Measurements from ENCODE around the gene RASIP1. TPM values are rescaled to one million over a fixed set of nuclear protein-coding genes. Genes with fewer than 3 reads are reported as not detected.

The RASIP1 gene
- total RNA-seq, 4 donors from 2014 or later, result 11.3 to 60.8 (median 32.4) TPM

GRCh38 chr19:48674216-48674809 is 66.1 kb downstream of the RASIP1 start:
- DNase-seq (ENCODE audit: low spot score) (no peak), ATAC-seq (ENCODE audit: low FRiP score) (no peak)
- TF ChIP-seq, protein P1, sequence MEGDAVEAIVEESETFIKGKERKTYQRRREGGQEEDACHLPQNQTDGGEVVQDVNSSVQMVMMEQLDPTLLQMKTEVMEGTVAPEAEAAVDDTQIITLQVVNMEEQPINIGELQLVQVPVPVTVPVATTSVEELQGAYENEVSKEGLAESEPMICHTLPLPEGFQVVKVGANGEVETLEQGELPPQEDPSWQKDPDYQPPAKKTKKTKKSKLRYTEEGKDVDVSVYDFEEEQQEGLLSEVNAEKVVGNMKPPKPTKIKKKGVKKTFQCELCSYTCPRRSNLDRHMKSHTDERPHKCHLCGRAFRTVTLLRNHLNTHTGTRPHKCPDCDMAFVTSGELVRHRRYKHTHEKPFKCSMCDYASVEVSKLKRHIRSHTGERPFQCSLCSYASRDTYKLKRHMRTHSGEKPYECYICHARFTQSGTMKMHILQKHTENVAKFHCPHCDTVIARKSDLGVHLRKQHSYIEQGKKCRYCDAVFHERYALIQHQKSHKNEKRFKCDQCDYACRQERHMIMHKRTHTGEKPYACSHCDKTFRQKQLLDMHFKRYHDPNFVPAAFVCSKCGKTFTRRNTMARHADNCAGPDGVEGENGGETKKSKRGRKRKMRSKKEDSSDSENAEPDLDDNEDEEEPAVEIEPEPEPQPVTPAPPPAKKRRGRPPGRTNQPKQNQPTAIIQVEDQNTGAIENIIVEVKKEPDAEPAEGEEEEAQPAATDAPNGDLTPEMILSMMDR (IDR thresholded peaks at IDR 0.05), result no peak

- ATAC-seq (ENCODE audit: low FRiP score), result no peak
- no peak for DNase-seq (ENCODE audit: low spot score)
- TF ChIP-seq, protein P1 (IDR thresholded peaks at IDR 0.05), result no peak
These were observed 66.8 kb downstream of the RASIP1 start for GRCh38 chr19:48673436-48674100.

- ATAC-seq (ENCODE audit: low FRiP score), result no peak
These were observed 67.4 kb downstream of the RASIP1 start, which contains the start of gene NTN5 for GRCh38 chr19:48672994-48673393. NTN5 (minus strand) TSS chr19:48673017; CDS start chr19:48670986, 2,031 bp downstream.

DNA sequence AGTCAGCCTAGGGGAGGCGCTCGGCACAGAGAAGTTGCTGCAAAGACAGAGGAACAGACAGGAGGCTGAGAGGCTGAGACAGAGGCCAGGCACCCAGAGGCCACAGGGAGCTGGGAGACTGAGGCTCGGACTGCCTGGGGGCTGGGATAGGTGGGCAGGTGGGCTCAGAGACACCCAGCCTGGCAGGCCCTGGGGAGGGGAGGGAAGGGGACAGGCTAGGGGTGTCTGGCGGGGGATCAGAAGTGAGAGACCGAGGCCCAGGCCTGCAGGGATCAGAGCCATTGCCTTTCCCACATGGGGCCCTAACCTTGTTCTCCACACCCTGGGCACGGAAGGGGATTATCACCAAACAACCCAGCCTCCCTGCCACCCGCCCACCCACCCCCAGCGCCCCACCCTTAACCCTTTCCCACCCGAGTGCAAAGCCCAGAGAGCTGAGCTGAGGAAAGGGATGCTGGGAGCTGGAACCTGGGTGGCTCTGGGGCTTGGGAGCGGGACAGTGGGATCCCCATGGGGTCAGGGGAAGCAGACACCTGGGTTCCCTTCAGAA is 68.9 kb downstream of the RASIP1 start:
- TF ChIP-seq, protein P1 (IDR thresholded peaks at IDR 0.05), result no peak
- DNase-seq (ENCODE audit: low spot score), result no peak
- no peak for ATAC-seq (ENCODE audit: low FRiP score)

More at GRCh38 chr19:48672994-48673393, 67.4 kb downstream of the RASIP1 start, which contains the start of gene NTN5:
- TF ChIP-seq, protein P1 (IDR thresholded peaks at IDR 0.05), result no peak
- no peak for DNase-seq (ENCODE audit: low spot score)

DNA sequence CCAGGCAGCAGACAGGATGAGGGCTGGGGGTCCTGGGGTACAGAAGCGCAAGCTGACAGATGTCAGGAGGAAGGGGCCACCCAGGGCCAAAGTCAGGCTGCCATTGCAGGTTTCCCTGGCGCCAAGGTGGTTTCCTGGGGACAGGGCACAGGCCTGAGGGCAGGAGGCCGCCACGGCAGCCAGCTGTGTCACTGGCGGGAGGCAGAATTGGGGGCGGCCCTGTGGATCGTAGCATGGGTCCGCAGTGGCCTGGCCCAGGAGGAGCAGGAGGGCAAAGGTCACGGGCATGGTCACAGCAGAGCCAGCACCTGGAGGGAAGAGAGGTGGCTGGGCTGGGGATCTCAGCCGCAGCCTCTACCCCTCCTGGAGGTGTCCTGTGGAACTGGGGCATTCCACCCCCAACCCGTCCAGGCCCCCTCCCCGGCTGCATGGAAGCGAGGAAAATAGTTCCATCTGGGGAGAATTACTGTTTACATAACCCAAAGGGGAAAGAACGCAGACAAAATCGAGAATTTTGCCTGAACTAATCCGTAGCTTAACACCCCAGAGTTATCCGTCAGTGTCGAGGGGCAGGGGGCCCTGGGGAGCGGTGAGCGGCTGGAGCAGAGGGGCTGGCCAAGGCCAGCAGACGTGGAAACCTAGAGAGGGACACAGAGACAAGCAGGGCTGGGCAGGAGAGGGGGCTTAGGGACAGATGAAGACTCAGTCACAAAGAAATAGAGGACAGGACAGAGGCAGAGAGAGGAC is 69.5 kb downstream of the RASIP1 start:
- no peak for DNase-seq (ENCODE audit: low spot score)
- no peak for ATAC-seq (ENCODE audit: low FRiP score)
- TF ChIP-seq, protein P1 (IDR thresholded peaks at IDR 0.05), result no peak

Other genes starting within 250 kb of the RASIP1 start
- gene LMTK3, start 228.8 kb downstream of the RASIP1 start, total RNA-seq, result under 1 TPM; 0.12 to 0.47 (median 0.39) TPM
- gene SULT2B1, start 188.4 kb downstream of the RASIP1 start, total RNA-seq, result not detected
- not detected for gene SPACA4, start 133.9 kb downstream of the RASIP1 start, total RNA-seq
- 1 to 10 TPM in 1 of 4 donors, under 1 TPM in 1, not detected in 2; 0.47 to 1.3 TPM for gene FAM83E, start 125.5 kb downstream of the RASIP1 start, total RNA-seq
- 1,000 to 10,000 TPM; 1,539 to 2,303 (median 1,904) TPM for gene RPL18, start 121.4 kb downstream of the RASIP1 start, total RNA-seq
- 10 to 100 TPM in 2 of 4 donors, 1 to 10 TPM in 2; 6.0 to 16.2 (median 9.5) TPM for gene SPHK2, start 121.1 kb downstream of the RASIP1 start, total RNA-seq
- 10 to 100 TPM in 1 of 4 donors, 1 to 10 TPM in 3; 2.6 to 12.6 (median 5.2) TPM for gene DBP, start 103.2 kb downstream of the RASIP1 start, total RNA-seq
- 10 to 100 TPM in 1 of 4 donors, 1 to 10 TPM in 3; 1.9 to 12.7 (median 5.7) TPM for gene CA11, start 94.4 kb downstream of the RASIP1 start, total RNA-seq
- gene NTN5, start 67.6 kb downstream of the RASIP1 start, total RNA-seq, result under 1 TPM in 1 of 4 donors, not detected in 3; 0.47 TPM
- under 1 TPM in 2 of 4 donors, not detected in 2; 0.24 to 0.28 TPM for gene FUT2, start 44.6 kb downstream of the RASIP1 start, total RNA-seq
- 1 to 10 TPM in 2 of 4 donors, under 1 TPM in 2; 0.36 to 3.0 (median 1.0) TPM for gene MAMSTR, start 20.9 kb downstream of the RASIP1 start, total RNA-seq
- 1 to 10 TPM in 3 of 4 donors, not detected in 1; 1.3 to 2.5 (median 1.3) TPM for gene IZUMO1, start 6.3 kb upstream of the RASIP1 start, total RNA-seq
- 1 to 10 TPM; 2.2 to 7.1 (median 5.3) TPM for gene FUT1, start 12.0 kb upstream of the RASIP1 start, total RNA-seq
- not detected for gene FGF21, start 14.9 kb upstream of the RASIP1 start, total RNA-seq
- gene BCAT2, start 70.4 kb upstream of the RASIP1 start, total RNA-seq, result 10 to 100 TPM; 20.5 to 65.3 (median 37.2) TPM
- gene HSD17B14, start 95.9 kb upstream of the RASIP1 start, total RNA-seq, result 10 to 100 TPM; 11.0 to 19.3 (median 13.0) TPM
- gene PLEKHA4, start 128.0 kb upstream of the RASIP1 start, total RNA-seq, result 10 to 100 TPM in 3 of 4 donors, 1 to 10 TPM in 1; 7.3 to 18.7 (median 14.9) TPM
- 100 to 1,000 TPM; 105 to 282 (median 176) TPM for gene PPP1R15A, start 131.8 kb upstream of the RASIP1 start, total RNA-seq
- gene TULP2, start 158.1 kb upstream of the RASIP1 start, total RNA-seq, result not detected
- gene NUCB1, start 159.7 kb upstream of the RASIP1 start, total RNA-seq, result 100 to 1,000 TPM; 197 to 280 (median 253) TPM
- gene DHDH, start 193.1 kb upstream of the RASIP1 start, total RNA-seq, result not detected
- gene BAX, start 214.3 kb upstream of the RASIP1 start, total RNA-seq, result 10 to 100 TPM; 26.4 to 64.2 (median 37.3) TPM
- 1,000 to 10,000 TPM; 6,104 to 9,580 (median 8,850) TPM for gene FTL, start 224.7 kb upstream of the RASIP1 start, total RNA-seq